ENCODE data around the gene ALDH3A1. TPM values are rescaled to one million over a fixed set of nuclear protein-coding genes. Genes with fewer than 3 reads are reported as not detected.

Gene ALDH3A1
- total and polyA plus RNA-seq, 2 donors (not counting 3 experiments of a cell fraction or from before 2014, with no cell fraction given), result 0.11 to 1.2 TPM

GRCh38 chr17:19787733-19788357, 39.7 kb upstream of the ALDH3A1 start:
- no peak for DNase-seq (ENCODE audit: low read depth, low spot score)
- POLR2A ChIA-PET, result no interaction called here
- no peaks in the 10 kb centered on the region for H4K20me1 ChIP-seq (replicated peaks; ENCODE audit: control insufficient read depth, extremely low read depth, insufficient read depth, low read length)

GRCh38 chr17:19785854-19786253, 37.8 kb upstream of the ALDH3A1 start:
- DNase-seq (ENCODE audit: low read depth, low spot score) (no peak), FAIRE-seq (no peak)
- H3K9me1 ChIP-seq (replicated peaks; ENCODE audit: control insufficient read depth, extremely low read depth, insufficient read depth, low read length), result no peaks in the 10 kb centered on the region
- H3K27ac ChIP-seq (ENCODE audit: insufficient read depth, low read depth, low read length), result no peak overlapping the region
- no peaks in the 10 kb centered on the region for H3K9me3 ChIP-seq (replicated peaks; ENCODE audit: control insufficient read depth, insufficient read depth, low read length)
- H2AFZ ChIP-seq (ENCODE audit: low read depth, low read length), result no peak overlapping the region
- dilution Hi-C loops (cut with MboI; ENCODE audit: extremely low pct_ligation_motif_present, low sequenced_read_pairs) (no loop called here), intact Hi-C loops (cut with micrococcal nuclease) (no loop called here)
- H4K20me1 ChIP-seq (replicated peaks; ENCODE audit: control insufficient read depth, extremely low read depth, insufficient read depth, low read length), result no peaks in the 10 kb centered on the region
- H3K4me1 ChIP-seq (ENCODE audit: control insufficient read depth, extremely low read depth, insufficient read depth, low read length), result no peaks in the 10 kb centered on the region
- ChIA-PET POLR2A (no interaction called here), CTCF (no interaction called here)
- H3K36me3 ChIP-seq (ENCODE audit: control insufficient read depth in 2 of 2, extremely low read depth in 1 of 2, insufficient read depth in 2 of 2, low read length in 2 of 2), result peaks cover 0 to 12% of the 10 kb centered on the region in 2 experiments
- H3K4me3 ChIP-seq (replicated peaks in 1 of 3; ENCODE audit: insufficient read depth in 1 of 3, low read depth in 1 of 3, low read length in 3 of 3), result no peak overlapping the region
- no peaks in the 10 kb centered on the region for H3K27me3 ChIP-seq (ENCODE audit: control insufficient read depth in 2 of 2, insufficient read depth in 2 of 2, low read length in 2 of 2)
- no TSS peak for BruUV-seq (replicated peaks)
- no peak overlapping the region for H3K9ac ChIP-seq (replicated peaks; ENCODE audit: extremely low read depth, insufficient read depth, low read length)
- no peaks in the 10 kb centered on the region for H3K79me2 ChIP-seq (ENCODE audit: control insufficient read depth, insufficient read depth, low read length)
- no peak for TF ChIP-seq POLR2AphosphoS5 (IDR thresholded peaks at IDR 0.05; ENCODE audit: insufficient read depth, low read depth, low read length)
- no peak for TF ChIP-seq JUN (IDR thresholded peaks at IDR 0.05; ENCODE audit: borderline replicate concordance, insufficient read depth, insufficient read length, low read depth)
- TF ChIP-seq CTCF (IDR thresholded peaks at IDR 0.05; ENCODE audit: extremely low read depth in 1 of 2, insufficient read depth in 1 of 2, low read depth in 1 of 2, low read length in 2 of 2), result no peak
- no peak for TF ChIP-seq POLR2A (IDR thresholded peaks at IDR 0.05; ENCODE audit: low read depth, low read length)
- no peak for TF ChIP-seq MYC (IDR thresholded peaks at IDR 0.05; ENCODE audit: low read depth, low read length)
- no peak for TF ChIP-seq GATA2 (IDR thresholded peaks at IDR 0.05; ENCODE audit: insufficient read depth, insufficient read length, low read depth, low read length)
- no peak for TF ChIP-seq FOS (IDR thresholded peaks at IDR 0.05; ENCODE audit: borderline replicate concordance, insufficient read depth, low read length)
- no peak for TF ChIP-seq MAX (IDR thresholded peaks at IDR 0.05; ENCODE audit: insufficient read depth, insufficient read length)
- no peak for TF ChIP-seq EZH2 (IDR thresholded peaks at IDR 0.05; ENCODE audit: borderline replicate concordance, low read depth, low read length, severe bottlenecking)
- no peak overlapping the region for H3K4me2 ChIP-seq (ENCODE audit: insufficient read depth, low read length)

More at GRCh38 chr17:19787733-19788357, 39.7 kb upstream of the ALDH3A1 start:
- Histone ChIP-seq H3K27me3 (ENCODE audit: control insufficient read depth in 2 of 2, insufficient read depth in 2 of 2, low read length in 2 of 2) (no peaks in the 10 kb centered on the region), H3K9me1 (replicated peaks; ENCODE audit: control insufficient read depth, extremely low read depth, insufficient read depth, low read length) (no peaks in the 10 kb centered on the region), H2AFZ (ENCODE audit: low read depth, low read length) (no peak overlapping the region), H3K79me2 (ENCODE audit: control insufficient read depth, insufficient read depth, low read length) (no peaks in the 10 kb centered on the region), H3K4me1 (ENCODE audit: control insufficient read depth, extremely low read depth, insufficient read depth, low read length) (no peaks in the 10 kb centered on the region), H3K36me3 (ENCODE audit: control insufficient read depth in 2 of 2, extremely low read depth in 1 of 2, insufficient read depth in 2 of 2, low read length in 2 of 2) (peaks cover 0 to 9% of the 10 kb centered on the region in 2 experiments), H3K4me3 (replicated peaks in 1 of 3; ENCODE audit: insufficient read depth in 1 of 3, low read depth in 1 of 3, low read length in 3 of 3) (no peak overlapping the region), H3K9ac (replicated peaks; ENCODE audit: extremely low read depth, insufficient read depth, low read length) (no peak overlapping the region), H3K4me2 (ENCODE audit: insufficient read depth, low read length) (no peak overlapping the region), H3K27ac (ENCODE audit: insufficient read depth, low read depth, low read length) (no peak overlapping the region), H3K9me3 (replicated peaks; ENCODE audit: control insufficient read depth, insufficient read depth, low read length) (no peaks in the 10 kb centered on the region)
- no peak for TF ChIP-seq CTCF (IDR thresholded peaks at IDR 0.05; ENCODE audit: extremely low read depth in 1 of 2, insufficient read depth in 1 of 2, low read depth in 1 of 2, low read length in 2 of 2)
- TF ChIP-seq GATA2 (IDR thresholded peaks at IDR 0.05; ENCODE audit: insufficient read depth, insufficient read length, low read depth, low read length), result no peak
- intact Hi-C loops (cut with micrococcal nuclease) (no loop called here), dilution Hi-C loops (cut with MboI; ENCODE audit: extremely low pct_ligation_motif_present, low sequenced_read_pairs) (no loop called here)
- CTCF ChIA-PET, result no interaction called here
- BruUV-seq (replicated peaks), result no TSS peak
- no peak for FAIRE-seq

Measured in endothelial cell of umbilical vein (primary cell).